ENCODE measurements around the gene RORB. TPM values are rescaled to one million over a fixed set of nuclear protein-coding genes. Genes with fewer than 3 reads are reported as not detected.

RORB gene
- total RNA-seq, 1 experiment from 2014 or later: 8.7 TPM

DNA sequence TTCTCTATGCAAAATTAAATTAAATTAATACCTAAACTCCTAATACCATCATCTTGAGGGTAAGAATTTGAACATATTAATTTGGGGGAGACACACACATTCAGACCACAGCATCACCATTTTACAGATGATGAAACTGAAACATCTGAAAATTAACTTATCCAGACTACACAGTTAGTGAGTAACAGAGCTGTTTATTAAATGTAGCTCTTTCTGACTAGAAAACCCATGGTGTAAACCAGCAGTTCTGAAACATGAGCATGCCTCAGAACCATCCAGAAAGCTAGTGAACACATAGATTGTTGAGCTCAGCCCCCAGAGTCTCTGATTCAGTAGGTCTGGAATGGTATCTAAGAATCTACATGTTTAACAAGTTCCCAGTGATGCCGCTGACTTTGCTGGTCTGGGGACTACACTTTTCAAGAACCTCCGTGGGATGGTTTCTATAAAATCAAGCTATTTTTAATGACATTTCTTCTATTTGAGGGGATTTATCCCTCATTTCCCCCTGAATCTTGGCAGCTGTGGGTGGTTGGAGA is 113.5 kb downstream of the RORB start:
- Mint-ChIP-seq H3K4me1 (no peaks in the 10 kb centered on the region), H3K36me3 (no peaks in the 10 kb centered on the region), H3K27ac (no peak overlapping the region), H3K4me3 (no peak overlapping the region), H3K27me3 (ENCODE audit: low read depth) (no peaks in the 10 kb centered on the region; the same call in 1 of the 2 replicates), H3K9me3 (no peaks in the 10 kb centered on the region; the same call in 1 of the 2 replicates)
- ChIA-PET CTCF (interaction anchor here (1.2 to 1.3 kb wide), 2 partner anchors 33 to 38 kb away, joined by 4 to 6 read pairs; no protein-coding TSS in a partner anchor), POLR2A (no interaction called here)
- ATAC-seq (no peak), DNase-seq (ENCODE audit: low spot score) (no peak)
- no peak for TF ChIP-seq GTF2I (CRISPR knock-in tag; conservative IDR thresholded peaks at IDR 0.05)
- TF ChIP-seq TEAD1 (CRISPR knock-in tag; IDR thresholded peaks at IDR 0.05): no peak
- TF ChIP-seq ZNF263 (CRISPR knock-in tag; IDR thresholded peaks at IDR 0.05; ENCODE audit: low read depth): no peak
- TF ChIP-seq, protein P1, sequence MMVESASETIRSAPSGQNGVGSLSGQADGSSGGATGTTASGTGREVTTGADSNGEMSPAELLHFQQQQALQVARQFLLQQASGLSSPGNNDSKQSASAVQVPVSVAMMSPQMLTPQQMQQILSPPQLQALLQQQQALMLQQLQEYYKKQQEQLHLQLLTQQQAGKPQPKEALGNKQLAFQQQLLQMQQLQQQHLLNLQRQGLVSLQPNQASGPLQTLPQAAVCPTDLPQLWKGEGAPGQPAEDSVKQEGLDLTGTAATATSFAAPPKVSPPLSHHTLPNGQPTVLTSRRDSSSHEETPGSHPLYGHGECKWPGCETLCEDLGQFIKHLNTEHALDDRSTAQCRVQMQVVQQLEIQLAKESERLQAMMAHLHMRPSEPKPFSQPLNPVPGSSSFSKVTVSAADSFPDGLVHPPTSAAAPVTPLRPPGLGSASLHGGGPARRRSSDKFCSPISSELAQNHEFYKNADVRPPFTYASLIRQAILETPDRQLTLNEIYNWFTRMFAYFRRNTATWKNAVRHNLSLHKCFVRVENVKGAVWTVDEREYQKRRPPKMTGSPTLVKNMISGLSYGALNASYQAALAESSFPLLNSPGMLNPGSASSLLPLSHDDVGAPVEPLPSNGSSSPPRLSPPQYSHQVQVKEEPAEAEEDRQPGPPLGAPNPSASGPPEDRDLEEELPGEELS (CRISPR knock-in tag; IDR thresholded peaks at IDR 0.05): no peak
- no peak for TF ChIP-seq CREM (CRISPR knock-in tag; IDR thresholded peaks at IDR 0.05)
- TF ChIP-seq ZBTB21 (CRISPR knock-in tag; IDR thresholded peaks at IDR 0.05; ENCODE audit: borderline replicate concordance): no peak
- TF ChIP-seq, protein P2, sequence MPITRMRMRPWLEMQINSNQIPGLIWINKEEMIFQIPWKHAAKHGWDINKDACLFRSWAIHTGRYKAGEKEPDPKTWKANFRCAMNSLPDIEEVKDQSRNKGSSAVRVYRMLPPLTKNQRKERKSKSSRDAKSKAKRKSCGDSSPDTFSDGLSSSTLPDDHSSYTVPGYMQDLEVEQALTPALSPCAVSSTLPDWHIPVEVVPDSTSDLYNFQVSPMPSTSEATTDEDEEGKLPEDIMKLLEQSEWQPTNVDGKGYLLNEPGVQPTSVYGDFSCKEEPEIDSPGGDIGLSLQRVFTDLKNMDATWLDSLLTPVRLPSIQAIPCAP (CRISPR knock-in tag; IDR thresholded peaks at IDR 0.05): no peak
- TF ChIP-seq, protein P3, sequence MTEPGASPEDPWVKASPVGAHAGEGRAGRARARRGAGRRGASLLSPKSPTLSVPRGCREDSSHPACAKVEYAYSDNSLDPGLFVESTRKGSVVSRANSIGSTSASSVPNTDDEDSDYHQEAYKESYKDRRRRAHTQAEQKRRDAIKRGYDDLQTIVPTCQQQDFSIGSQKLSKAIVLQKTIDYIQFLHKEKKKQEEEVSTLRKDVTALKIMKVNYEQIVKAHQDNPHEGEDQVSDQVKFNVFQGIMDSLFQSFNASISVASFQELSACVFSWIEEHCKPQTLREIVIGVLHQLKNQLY (CRISPR knock-in tag; IDR thresholded peaks at IDR 0.05): no peak
- TF ChIP-seq RELA (CRISPR knock-in tag; IDR thresholded peaks at IDR 0.05; ENCODE audit: borderline replicate concordance): no peak
- no peak for TF ChIP-seq OVOL2 (CRISPR knock-in tag; IDR thresholded peaks at IDR 0.05; ENCODE audit: borderline replicate concordance)
- TF ChIP-seq TCF7 (CRISPR knock-in tag; IDR thresholded peaks at IDR 0.05; ENCODE audit: low read depth): no peak
- TF ChIP-seq ELF4 (CRISPR knock-in tag; IDR thresholded peaks at IDR 0.05; ENCODE audit: low read depth): no peak
- TF ChIP-seq ZNF423 (CRISPR knock-in tag; IDR thresholded peaks at IDR 0.05): no peak
- TF ChIP-seq TP53 (CRISPR knock-in tag; IDR thresholded peaks at IDR 0.05): no peak
- TF ChIP-seq NR3C1 (CRISPR knock-in tag; conservative IDR thresholded peaks at IDR 0.05; ENCODE audit: low read depth): no peak
- no peak for TF ChIP-seq MXD4 (CRISPR knock-in tag; IDR thresholded peaks at IDR 0.05; ENCODE audit: borderline replicate concordance)
- TF ChIP-seq, protein P4, sequence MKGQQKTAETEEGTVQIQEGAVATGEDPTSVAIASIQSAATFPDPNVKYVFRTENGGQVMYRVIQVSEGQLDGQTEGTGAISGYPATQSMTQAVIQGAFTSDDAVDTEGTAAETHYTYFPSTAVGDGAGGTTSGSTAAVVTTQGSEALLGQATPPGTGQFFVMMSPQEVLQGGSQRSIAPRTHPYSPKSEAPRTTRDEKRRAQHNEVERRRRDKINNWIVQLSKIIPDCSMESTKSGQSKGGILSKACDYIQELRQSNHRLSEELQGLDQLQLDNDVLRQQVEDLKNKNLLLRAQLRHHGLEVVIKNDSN (CRISPR knock-in tag; IDR thresholded peaks at IDR 0.05): no peak
- TF ChIP-seq, protein P5, sequence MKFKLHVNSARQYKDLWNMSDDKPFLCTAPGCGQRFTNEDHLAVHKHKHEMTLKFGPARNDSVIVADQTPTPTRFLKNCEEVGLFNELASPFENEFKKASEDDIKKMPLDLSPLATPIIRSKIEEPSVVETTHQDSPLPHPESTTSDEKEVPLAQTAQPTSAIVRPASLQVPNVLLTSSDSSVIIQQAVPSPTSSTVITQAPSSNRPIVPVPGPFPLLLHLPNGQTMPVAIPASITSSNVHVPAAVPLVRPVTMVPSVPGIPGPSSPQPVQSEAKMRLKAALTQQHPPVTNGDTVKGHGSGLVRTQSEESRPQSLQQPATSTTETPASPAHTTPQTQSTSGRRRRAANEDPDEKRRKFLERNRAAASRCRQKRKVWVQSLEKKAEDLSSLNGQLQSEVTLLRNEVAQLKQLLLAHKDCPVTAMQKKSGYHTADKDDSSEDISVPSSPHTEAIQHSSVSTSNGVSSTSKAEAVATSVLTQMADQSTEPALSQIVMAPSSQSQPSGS (CRISPR knock-in tag; IDR thresholded peaks at IDR 0.05; ENCODE audit: borderline replicate concordance, low read depth): no peak
- TF ChIP-seq, protein P6, sequence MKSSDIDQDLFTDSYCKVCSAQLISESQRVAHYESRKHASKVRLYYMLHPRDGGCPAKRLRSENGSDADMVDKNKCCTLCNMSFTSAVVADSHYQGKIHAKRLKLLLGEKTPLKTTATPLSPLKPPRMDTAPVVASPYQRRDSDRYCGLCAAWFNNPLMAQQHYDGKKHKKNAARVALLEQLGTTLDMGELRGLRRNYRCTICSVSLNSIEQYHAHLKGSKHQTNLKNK (CRISPR knock-in tag; IDR thresholded peaks at IDR 0.05): no peak
- no peak for TF ChIP-seq ZNF138 (CRISPR knock-in tag; conservative IDR thresholded peaks at IDR 0.05)

DNA sequence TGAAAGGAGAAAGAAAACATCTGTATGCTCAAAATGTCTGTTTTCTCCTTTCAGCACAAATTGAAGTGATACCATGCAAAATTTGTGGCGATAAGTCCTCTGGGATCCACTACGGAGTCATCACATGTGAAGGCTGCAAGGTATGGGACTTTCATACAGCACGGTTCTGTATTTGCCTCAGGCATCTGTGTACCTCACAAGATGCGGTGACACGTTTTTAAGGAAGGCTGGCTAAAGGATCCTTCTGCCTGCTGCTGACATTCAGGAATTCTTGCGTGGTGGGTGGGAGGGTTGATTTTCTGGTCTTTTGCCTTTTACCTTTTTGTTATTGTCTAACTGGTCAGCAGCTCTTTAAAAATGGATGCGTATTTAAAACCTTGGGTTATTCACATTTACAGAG is 133.1 kb downstream of the RORB start:
- Mint-ChIP-seq H3K4me3 (no peak overlapping the region), H3K36me3 (no peaks in the 10 kb centered on the region), H3K9me3 (no peaks in the 10 kb centered on the region), H3K27me3 (ENCODE audit: low read depth) (no peaks in the 10 kb centered on the region), H3K4me1 (peaks cover 18% of the 10 kb centered on the region), H3K27ac (no peak overlapping the region)
- DNase-seq (ENCODE audit: low spot score) (no peak), ATAC-seq (peak; percentile 32; the same call in 1 of the 2 replicates)
- ChIA-PET POLR2A (interaction anchor here (0.6 kb wide), 1 partner anchor 63 kb away, joined by 3 read pairs; no protein-coding TSS in a partner anchor), CTCF (no interaction called here)
- TF ChIP-seq NFYB (CRISPR knock-in tag; conservative IDR thresholded peaks at IDR 0.05; ENCODE audit: low read depth): no peak
- TF ChIP-seq, protein P5 (CRISPR knock-in tag; IDR thresholded peaks at IDR 0.05; ENCODE audit: borderline replicate concordance, low read depth): no peak
